Germinal center (tissue), 1 donor: ENCODE measurements around the gene MAPK8.
A peak's percentile ranks its signal among the peaks of the same experiment; 100 is the strongest.

Source experiments
- DNase-seq: peaks from one replicate; pipeline ENCODE4 v3.0.0; 2012; ENCODE audit warnings: mixed read lengths, low spot score

MAPK8 gene

DNA sequence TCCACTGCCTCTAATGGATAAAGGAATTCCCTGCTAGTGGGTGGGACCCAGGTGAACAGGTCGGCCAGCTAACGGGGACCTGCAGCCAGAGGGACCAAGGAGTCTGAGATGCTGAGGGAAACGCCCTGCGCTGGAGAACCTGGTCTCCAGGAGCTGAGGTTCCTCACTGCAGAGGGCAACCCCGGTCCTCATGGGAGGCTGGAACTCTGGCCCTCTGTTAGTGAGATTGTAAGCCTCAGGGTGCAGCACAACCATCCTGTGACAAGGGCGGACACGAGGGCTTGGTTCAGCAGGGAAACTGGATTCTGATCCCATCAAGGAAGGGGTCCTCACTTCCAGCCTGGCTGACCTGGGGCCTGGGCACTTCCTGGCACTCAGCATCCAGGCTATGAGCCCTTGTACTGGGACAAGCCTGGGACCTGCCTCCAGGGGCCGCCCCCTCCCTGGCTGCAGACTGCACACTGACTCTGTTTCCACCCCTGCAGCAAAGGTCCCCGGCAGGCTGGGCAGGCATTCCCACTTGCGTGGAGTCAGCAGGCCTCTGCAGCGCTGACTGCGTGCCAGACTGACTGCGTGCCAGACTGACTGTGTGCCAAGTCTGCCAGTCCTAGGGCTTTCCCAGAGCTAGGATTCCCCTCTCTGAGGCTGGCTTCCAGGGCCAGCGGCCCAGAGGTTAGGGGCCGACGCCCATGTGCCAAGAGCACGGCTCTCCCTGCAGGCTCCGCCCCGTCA is 143.2 kb downstream of the MAPK8 start:
- DNase-seq = no peak

DNA sequence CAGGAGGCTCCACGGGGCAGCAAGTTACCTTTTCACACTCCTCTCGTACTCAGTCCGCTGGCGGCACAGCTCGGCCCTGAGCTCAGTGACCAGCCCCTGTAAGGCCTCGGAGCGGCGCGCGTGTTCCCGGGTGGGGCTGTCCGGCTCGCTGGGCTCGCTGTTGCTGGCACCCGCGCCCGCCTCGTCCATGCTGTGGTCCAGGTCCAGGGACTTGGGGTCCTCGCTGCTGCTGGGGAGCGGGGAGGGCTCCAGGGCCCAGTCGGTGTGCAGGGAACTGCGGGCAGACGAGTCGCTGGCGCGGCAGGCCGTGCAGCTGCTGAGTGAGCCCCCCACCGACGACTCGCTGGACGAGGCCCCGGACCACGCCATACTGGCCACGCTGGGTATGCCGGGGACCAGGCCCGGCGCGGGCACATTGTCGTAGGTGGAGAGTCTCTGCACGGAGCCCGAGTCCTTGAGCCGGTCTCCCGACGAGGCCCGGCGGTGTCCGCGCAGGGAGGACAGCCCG is 143.8 kb downstream of the MAPK8 start:
- DNase-seq = no peak

GRCh38 chr10:48450741-48451466 is 144.4 kb downstream of the MAPK8 start:
- no peak for DNase-seq

GRCh38 chr10:48451969-48452878 is 145.7 kb downstream of the MAPK8 start:
- no peak for DNase-seq

DNA sequence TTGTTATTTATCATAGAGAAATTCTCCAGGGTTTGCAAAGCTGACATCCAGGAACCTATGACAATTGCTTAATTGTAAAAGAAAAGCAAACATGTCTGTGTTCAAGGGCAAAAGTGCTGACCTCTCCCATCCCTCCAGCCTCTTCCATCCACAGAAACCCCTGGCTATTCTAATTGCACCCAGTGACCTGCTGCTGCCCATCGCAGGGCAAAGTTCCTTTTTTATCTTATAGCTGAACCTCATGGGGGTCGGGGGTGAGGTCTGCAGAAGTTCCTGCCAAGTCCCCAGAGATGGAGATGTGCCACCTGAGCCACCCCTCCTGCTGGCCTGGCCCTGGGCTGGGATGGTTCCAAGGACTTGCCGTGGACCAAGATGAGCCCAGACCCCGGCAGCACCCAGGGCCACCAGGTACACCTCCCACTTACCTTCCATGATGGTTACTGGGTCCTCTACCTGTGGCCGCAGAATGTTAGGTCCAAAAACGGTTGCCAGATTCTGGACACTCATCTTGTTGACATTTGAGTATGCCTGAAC is 146.5 kb downstream of the MAPK8 start:
- no peak for DNase-seq

DNA sequence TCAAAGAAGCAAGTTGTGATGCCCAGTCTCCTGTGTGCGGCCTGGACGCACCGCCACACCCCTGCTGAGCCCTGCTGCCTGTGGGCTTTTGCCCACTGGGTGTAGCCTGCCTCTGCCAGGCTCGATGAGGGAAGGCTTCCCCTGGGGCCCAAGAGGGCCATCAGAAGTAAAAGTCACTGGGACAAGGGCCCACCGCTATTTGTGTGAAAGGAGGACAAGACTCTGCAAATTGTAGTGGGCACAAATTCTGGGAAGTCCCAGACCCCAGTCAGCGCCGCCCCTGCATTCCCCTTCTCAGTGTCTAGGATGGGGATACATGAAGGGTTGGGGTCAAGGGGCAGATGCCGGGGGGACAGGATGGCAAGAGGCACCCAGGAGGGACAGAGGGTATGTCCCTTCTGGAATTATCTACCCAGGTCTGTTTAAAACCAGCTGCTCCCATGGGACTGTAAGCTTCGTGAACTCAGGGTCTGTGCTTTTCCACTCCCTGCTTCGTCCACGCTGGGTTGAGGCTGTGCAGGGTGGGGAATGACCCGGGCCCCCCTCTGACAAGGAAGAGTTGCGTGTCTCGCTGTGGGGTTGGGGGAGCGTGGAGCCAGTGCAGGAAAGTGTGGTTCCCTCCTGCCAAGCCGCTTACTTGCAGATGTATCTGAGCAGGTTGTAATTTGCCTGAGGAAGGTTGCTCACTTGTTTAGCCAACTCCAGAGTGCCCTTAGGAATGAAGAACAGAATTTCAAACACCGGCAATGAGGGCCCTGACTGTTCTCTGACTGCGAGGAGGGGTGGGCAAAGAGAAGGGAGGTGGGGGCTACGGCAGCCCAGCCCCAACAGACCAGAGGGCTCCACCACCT is 147.2 kb downstream of the MAPK8 start:
- DNase-seq = no peak

- no peak for DNase-seq
These were observed 148.0 kb downstream of the MAPK8 start for GRCh38 chr10:48454302-48455054.

- DNase-seq = no peak
These were observed 148.5 kb downstream of the MAPK8 start for GRCh38 chr10:48455055-48455391.

- no peak for DNase-seq
These were observed 149.1 kb downstream of the MAPK8 start for GRCh38 chr10:48455392-48456151.

DNA sequence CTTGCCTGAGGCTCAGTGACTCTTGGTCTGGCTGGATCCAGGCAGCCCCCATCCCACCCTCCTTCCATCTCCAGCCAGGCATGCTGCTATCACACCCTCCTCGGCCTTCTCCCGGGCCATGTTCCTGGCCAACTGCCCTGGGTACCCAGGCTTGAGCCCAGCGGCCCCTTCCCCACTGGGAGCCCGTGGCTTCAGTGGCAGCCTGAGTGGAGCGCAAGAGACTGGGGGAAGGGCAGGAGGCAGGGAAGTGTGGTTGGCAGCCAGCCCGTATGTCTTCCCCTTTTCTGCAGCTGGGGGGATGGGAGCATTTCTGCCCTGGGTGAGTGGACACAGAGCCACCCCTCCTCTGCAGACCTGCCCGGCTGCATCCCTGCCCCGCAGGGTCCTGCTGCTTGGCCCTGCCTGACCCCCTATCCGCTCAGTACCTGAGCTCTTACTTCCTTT is 149.9 kb downstream of the MAPK8 start:
- DNase-seq = peak; percentile 32

DNA sequence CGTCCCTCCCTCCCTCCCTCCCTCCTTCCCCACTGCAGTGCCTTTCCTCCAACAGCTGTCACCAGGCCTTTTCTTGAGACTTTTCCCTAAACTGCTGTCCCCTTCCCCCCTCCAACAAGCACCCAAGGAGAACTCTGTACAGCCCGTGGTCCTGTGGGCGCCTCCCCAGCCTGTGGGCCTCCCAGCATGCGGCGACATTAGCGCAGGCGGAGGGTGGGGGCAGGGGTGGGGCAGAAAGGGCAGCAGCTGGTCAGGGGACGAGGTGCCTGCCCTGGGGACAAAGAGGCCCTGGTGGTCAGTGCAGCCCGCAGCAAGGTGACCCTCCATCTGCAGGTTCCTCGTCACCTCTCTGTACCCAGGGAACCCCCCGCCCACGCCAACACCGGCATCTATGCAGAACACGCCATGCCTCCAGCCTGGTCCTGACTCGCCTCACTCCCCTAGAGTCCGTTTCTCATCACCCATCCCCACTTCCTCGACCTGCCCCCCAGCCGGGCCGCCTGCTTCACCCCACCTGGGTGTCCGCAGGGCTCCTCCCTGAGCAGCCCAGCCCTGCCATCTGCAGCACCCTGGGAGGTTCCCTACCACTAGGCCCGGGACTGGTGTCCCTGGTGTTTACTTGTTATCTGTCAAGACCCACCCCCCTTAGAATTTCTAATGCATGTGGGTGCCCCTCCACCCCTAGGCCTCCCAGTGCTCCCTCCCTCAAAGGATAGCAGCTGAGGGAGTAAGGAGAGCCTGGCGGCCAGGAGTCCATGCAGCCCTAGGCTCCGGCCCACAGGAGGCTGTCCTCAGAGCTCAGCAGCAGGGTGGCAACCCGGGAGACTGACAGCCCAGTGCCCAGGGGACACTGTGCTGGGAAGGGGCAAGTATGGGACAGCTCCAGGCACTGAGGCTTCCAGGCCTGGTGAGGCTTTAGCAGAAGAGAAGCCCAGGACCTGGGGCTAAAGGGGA is 150.6 kb downstream of the MAPK8 start:
- no peak for DNase-seq

GRCh38 chr10:48457949-48458661 is 151.6 kb downstream of the MAPK8 start:
- no peak for DNase-seq

- no peak for DNase-seq
These were observed 152.2 kb downstream of the MAPK8 start for GRCh38 chr10:48458662-48459048.

- DNase-seq = no peak
These were observed 153.0 kb downstream of the MAPK8 start for GRCh38 chr10:48459270-48460150.

DNA sequence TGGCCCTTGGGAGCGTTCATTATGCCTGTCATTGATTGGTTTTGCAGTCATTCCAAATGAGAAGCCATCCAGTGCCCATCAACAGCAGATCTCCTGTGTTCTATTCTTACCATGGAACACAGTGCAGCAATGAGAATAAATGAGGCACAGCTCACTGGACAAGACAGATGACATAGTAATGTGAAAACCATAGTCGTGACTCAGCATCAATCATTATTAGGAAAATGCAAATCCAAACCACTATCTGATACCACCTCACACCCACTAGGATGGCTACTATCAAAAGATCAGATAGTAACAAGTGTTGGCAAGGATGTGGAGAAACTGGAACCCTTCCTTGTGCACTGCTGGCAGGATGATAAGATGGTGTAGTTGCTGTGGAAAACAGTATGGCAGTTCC is 153.7 kb downstream of the MAPK8 start:
- no peak for DNase-seq

GRCh38 chr10:48461623-48462481 is 155.4 kb downstream of the MAPK8 start:
- DNase-seq = no peak
